K562 (cell line): ENCODE data around the gene MAP3K7CL. TPM values are rescaled to one million over a fixed set of nuclear protein-coding genes. Genes with fewer than 3 reads are reported as not detected.
A peak's percentile ranks its signal among the peaks of the same experiment; 100 is the strongest.

Source experiments
- ATAC-seq: fragments of 200-7000 bp; cut with Tn5 transposase; 3 replicates; pipeline ENCODE4 v1.9.1; 2020; ENCODE audit warnings: moderate library complexity
- BruUV-seq: library from RNA; stranded (reverse); fragments of 400-500 nt; replicated peaks from 2 replicates; lab custom pipeline; 2021; lab: Mats Ljungman, UMichigan
- CTCF ChIA-PET: fragments of 300-600 bp; formaldehyde crosslinking; extraction: SDS; loops from one replicate; lab custom pipeline; 2021; ENCODE audit warnings: low intra/inter-chr PET ratio; lab: Yijun Ruan, JAX
- POLR2A ChIA-PET: fragments of 300-600, 350-650 bp; sonication (Branson Sonifier 250); formaldehyde crosslinking; extraction: SDS; loops from one replicate; lab custom pipeline; 2021; ENCODE audit warnings: antibody characterized with exemption, inconsistent platforms; lab: Yijun Ruan, JAX
- DNase-seq, 4 experiments: peaks; one replicate each; pipeline versions ENCODE4 v3.0.0 to v3.0.0-alpha.2; 2011 to 2018; ENCODE audit warnings: low spot score in 3 of 4, mixed read lengths in 3 of 4; ENCODE audit errors: extremely low read depth in 1 of 4
- FAIRE-seq: peaks from 2 replicates; lab custom pipeline; 2011; peaks lifted over from hg19 to GRCh38; lab: Jason Lieb, UNC
- H2AFZ ChIP-seq: 2 replicates; pipeline ENCODE4 v1.6.0; 2011; ENCODE audit warnings: low read depth, low read length, control low read depth, inconsistent platforms
- H3K27ac ChIP-seq: fragments of 200-600 bp; 3 replicates; pipeline ENCODE4 v1.8.0; 2011; ENCODE audit warnings: low read depth, mild to moderate bottlenecking, control low read depth, inconsistent platforms, low read length, moderate library complexity, mixed read lengths; ENCODE audit errors: extremely low read depth
- H3K27me3 ChIP-seq, 2 experiments: fragments of 300-600 bp in 1 of 2; 2 replicates in 1 of 2; 3 replicates in 1 of 2; pipeline versions ENCODE4 v1.6.0 to v1.8.0; 2011; ENCODE audit warnings: inconsistent platforms in 2 of 2, low read length in 2 of 2, mild to moderate bottlenecking in 1 of 2, mixed read lengths in 1 of 2, moderate library complexity in 1 of 2; ENCODE audit not compliant: control insufficient read depth in 2 of 2, insufficient read depth in 2 of 2
- H3K36me3 ChIP-seq: fragments of 300-600 bp; 3 replicates; pipeline ENCODE4 v1.8.0; 2011; ENCODE audit warnings: mild to moderate bottlenecking, low read length, inconsistent platforms; ENCODE audit not compliant: control insufficient read depth, insufficient read depth
- H3K4me1 ChIP-seq, 2 experiments: fragments of 200-600 bp in 1 of 2; replicated peaks in 1 of 2; 2 replicates in 1 of 2; 3 replicates in 1 of 2; pipeline versions ENCODE4 v1.5.1 to v1.8.0; 2011; ENCODE audit warnings: inconsistent platforms in 2 of 2, low read length in 2 of 2, mild to moderate bottlenecking in 1 of 2, mixed read lengths in 1 of 2, moderate library complexity in 1 of 2; ENCODE audit not compliant: control insufficient read depth in 2 of 2, insufficient read depth in 2 of 2
- H3K4me2 ChIP-seq: 2 replicates; pipeline ENCODE4 v1.6.1; 2011; ENCODE audit warnings: low read length, control low read depth, inconsistent platforms, mixed read lengths; ENCODE audit not compliant: insufficient read depth
- H3K4me3 ChIP-seq: fragments of 200-600 bp; sonication (generic), shearing (Covaris generic); 2 replicates; pipeline ENCODE4 v1.5.1; 2016; ENCODE audit warnings: control low read depth, inconsistent platforms
- H3K79me2 ChIP-seq: fragments of 200-600 bp; 3 replicates; pipeline ENCODE4 v1.8.0; 2011; ENCODE audit warnings: low read length, inconsistent platforms; ENCODE audit not compliant: control insufficient read depth, insufficient read depth
- H3K9ac ChIP-seq, 2 experiments: 2 replicates each; pipeline versions ENCODE4 v1.6.0 to v1.6.1; 2011; ENCODE audit warnings: low read depth in 2 of 2, low read length in 2 of 2, control low read depth in 1 of 2, inconsistent platforms in 1 of 2, mild to moderate bottlenecking in 1 of 2, mixed read lengths in 1 of 2; ENCODE audit not compliant: insufficient read depth in 1 of 2
- H3K9me1 ChIP-seq: one replicate; pipeline ENCODE4 v1.6.0; 2011; ENCODE audit warnings: inconsistent platforms, mild to moderate bottlenecking, low read length, moderate library complexity; ENCODE audit not compliant: control insufficient read depth, insufficient read depth
- H3K9me3 ChIP-seq: replicated peaks from 2 replicates; pipeline ENCODE4 v1.5.1; 2011; ENCODE audit warnings: low read depth, low read length, inconsistent platforms; ENCODE audit not compliant: control insufficient read depth, insufficient read depth
- H4K20me1 ChIP-seq: replicated peaks from 2 replicates; pipeline ENCODE4 v1.6.1; 2011; ENCODE audit warnings: low read length, inconsistent platforms, mixed read lengths; ENCODE audit not compliant: control insufficient read depth, insufficient read depth
- NRF1 ChIP-seq, 2 experiments: fragments of 450-650 bp; IDR thresholded peaks in 1 of 2; conservative IDR thresholded peaks in 1 of 2; 2 replicates each; pipeline ENCODE4 v1.6.1; 2014; ENCODE audit warnings: mild to moderate bottlenecking in 2 of 2
- RFX1 ChIP-seq: fragments of 450-650 bp; IDR thresholded peaks from 2 replicates; pipeline ENCODE4 v1.6.1; 2016; ENCODE audit warnings: mild to moderate bottlenecking, moderate library complexity
- TFAP4 ChIP-seq: sonication (generic); formaldehyde crosslinking; IDR thresholded peaks from 2 replicates; pipeline ENCODE4 v1.8.0; 2022; ENCODE audit warnings: missing genetic modification reagents, mild to moderate bottlenecking, moderate library complexity, borderline replicate concordance
- WGBS: fragments of 100-300 bp; shearing (Covaris generic); methylation state at CpG from one replicate; pipeline ENCODE4 v1.1.6; 2016; ENCODE audit warnings: low coverage, mixed read lengths; ENCODE audit not compliant: insufficient coverage; ENCODE audit errors: missing lambda C conversion rate; 5-methylcytosine and 5-hydroxymethylcytosine counted together
- in situ Hi-C: fragments of 300-500 bp; cut with MboI; formaldehyde crosslinking; loops from 4 replicates; pipeline ENCODE4 v1.15.0; 2018; ENCODE audit warnings: inconsistent platforms, mixed read lengths
- intact Hi-C: fragments of 100-400 bp; cut with micrococcal nuclease; formaldehyde crosslinking; loops from 2 replicates; pipeline ENCODE4 v1.14.2; 2022
- polyA plus RNA-seq, 8 experiments: library from polyadenylated mRNA; depleted of rRNA in 4 of 8; stranded (reverse) in 5 of 8; unstranded in 3 of 8; fragments of >200 nt; fragmentation: Nextera tagmentation in 2 of 8; fragmentation: Illumina TruSeq in 1 of 8; extraction: Ambion mirVana in 2 of 8; extraction: Trizol in 1 of 8; gene quantifications; 2 replicates each; pipeline versions ENCODE4 v1.2.1 to v1.2.3, GENCODE V29; 2011 to 2014; ENCODE audit warnings: inconsistent platforms in 1 of 8, missing spikeins in 1 of 8
- total RNA-seq, 7 experiments: library from RNA; depleted of rRNA in 6 of 7; stranded (reverse); fragments of >200 nt in 6 of 7; fragmentation: Illumina TruSeq in 2 of 7; extraction: Trizol in 2 of 7; gene quantifications; 2 replicates each; pipeline versions ENCODE4 v1.2.1 to v1.2.3, GENCODE V29; 2011 to 2021; ENCODE audit warnings: low replicate concordance in 1 of 7

Gene MAP3K7CL
- total and polyA plus RNA-seq, 9 of the 15 experiments (the other 6 are each of a cell fraction or from before 2014, with no cell fraction given), result 0.13 to 0.15 (median 0.14) TPM; not detected in 6

GRCh38 chr21:29193072-29193471, 62.6 kb downstream of the MAP3K7CL start:
- peaks cover 0 to 4% of the 10 kb centered on the region in 2 experiments; a peak in 1 of 5 replicates for H3K4me1 ChIP-seq
- H3K27ac ChIP-seq, result no peak overlapping the region
- no peak overlapping the region for H3K9ac ChIP-seq
- H3K9me3 ChIP-seq, result no peaks in the 10 kb centered on the region
- peaks cover 3 to 4% of the 10 kb centered on the region in 2 experiments; a peak in 2 of 5 replicates for H3K27me3 ChIP-seq
- FAIRE-seq (no peak), DNase-seq (no peak), ATAC-seq (no peak)
- H4K20me1 ChIP-seq, result no peaks in the 10 kb centered on the region
- in situ Hi-C loops (no loop called here), intact Hi-C loops (no loop called here)
- CTCF ChIA-PET, result no interaction called here
- TF ChIP-seq NRF1 (conservative IDR thresholded peaks at IDR 0.05 in 1 of 2, IDR thresholded peaks at IDR 0.05 in 1 of 2) (peak; percentile 63 to 74), RFX1 (no peak)
- WGBS, result 15% methylated on average over 10 of the region's 10 CpGs
- no peak overlapping the region for H3K4me3 ChIP-seq
- no peaks in the 10 kb centered on the region for H3K9me1 ChIP-seq
- no peak overlapping the region for H2AFZ ChIP-seq
- POLR2A ChIA-PET, result no interaction called here
- H3K4me2 ChIP-seq, result no peak overlapping the region
- H3K79me2 ChIP-seq, result no peaks in the 10 kb centered on the region
- BruUV-seq, result no TSS peak
- no peaks in the 10 kb centered on the region for H3K36me3 ChIP-seq

- no peak for FAIRE-seq
- no peak overlapping the region for H3K27ac ChIP-seq
- CTCF ChIA-PET, result no interaction called here
These were observed 63.5 kb downstream of the MAP3K7CL start for GRCh38 chr21:29193901-29194300.

More at GRCh38 chr21:29193901-29194300, 63.5 kb downstream of the MAP3K7CL start:
- no TSS peak for BruUV-seq
- no peaks in the 10 kb centered on the region for H3K79me2 ChIP-seq
- no peaks in the 10 kb centered on the region for H3K9me1 ChIP-seq
- POLR2A ChIA-PET, result no interaction called here
- 10% methylated on average over 6 of the region's 6 CpGs for WGBS
- no peak for TF ChIP-seq TFAP4 (CRISPR knock-in tag)
- DNase-seq, result no peak
- no peaks in the 10 kb centered on the region for H3K36me3 ChIP-seq
- H3K4me2 ChIP-seq, result no peak overlapping the region
- H3K4me3 ChIP-seq, result no peak overlapping the region
- H3K27me3 ChIP-seq, result peaks cover 3 to 4% of the 10 kb centered on the region in 2 experiments; a peak in 2 of 5 replicates
- no peak for ATAC-seq
- H2AFZ ChIP-seq, result no peak overlapping the region
- H3K4me1 ChIP-seq, result peaks cover 0 to 4% of the 10 kb centered on the region in 2 experiments; a peak in 1 of 5 replicates
- no peaks in the 10 kb centered on the region for H3K9me3 ChIP-seq
- intact Hi-C loops, result no loop called here
- in situ Hi-C loops, result no loop called here
- H4K20me1 ChIP-seq, result no peaks in the 10 kb centered on the region
- H3K9ac ChIP-seq, result no peak overlapping the region
